Testis (tissue), 2 donors: Measurements from ENCODE around the gene MTF1.

Source experiments
- POLR2A ChIP-seq: fragments of 450-650 bp; IDR thresholded peaks from one replicate; pipeline ENCODE4 v1.6.1; 2017; ENCODE audit warnings: antibody characterized with exemption, mild to moderate bottlenecking, moderate library complexity
- TF ChIP-seq, protein P1 (sequence below), 3 experiments: fragments of 450-650 bp in 2 of 3; fragments of 200-600 bp in 1 of 3; sonication (generic) in 1 of 3; IDR thresholded peaks; one replicate each; pipeline ENCODE4 v1.5.1; 2016 to 2019; ENCODE audit warnings: antibody characterized with exemption in 3 of 3, mild to moderate bottlenecking in 2 of 3, moderate library complexity in 1 of 3

GRCh38 chr1:37853157-37853556 lies 6.2 kb downstream of the MTF1 start:
- TF ChIP-seq, protein P1, sequence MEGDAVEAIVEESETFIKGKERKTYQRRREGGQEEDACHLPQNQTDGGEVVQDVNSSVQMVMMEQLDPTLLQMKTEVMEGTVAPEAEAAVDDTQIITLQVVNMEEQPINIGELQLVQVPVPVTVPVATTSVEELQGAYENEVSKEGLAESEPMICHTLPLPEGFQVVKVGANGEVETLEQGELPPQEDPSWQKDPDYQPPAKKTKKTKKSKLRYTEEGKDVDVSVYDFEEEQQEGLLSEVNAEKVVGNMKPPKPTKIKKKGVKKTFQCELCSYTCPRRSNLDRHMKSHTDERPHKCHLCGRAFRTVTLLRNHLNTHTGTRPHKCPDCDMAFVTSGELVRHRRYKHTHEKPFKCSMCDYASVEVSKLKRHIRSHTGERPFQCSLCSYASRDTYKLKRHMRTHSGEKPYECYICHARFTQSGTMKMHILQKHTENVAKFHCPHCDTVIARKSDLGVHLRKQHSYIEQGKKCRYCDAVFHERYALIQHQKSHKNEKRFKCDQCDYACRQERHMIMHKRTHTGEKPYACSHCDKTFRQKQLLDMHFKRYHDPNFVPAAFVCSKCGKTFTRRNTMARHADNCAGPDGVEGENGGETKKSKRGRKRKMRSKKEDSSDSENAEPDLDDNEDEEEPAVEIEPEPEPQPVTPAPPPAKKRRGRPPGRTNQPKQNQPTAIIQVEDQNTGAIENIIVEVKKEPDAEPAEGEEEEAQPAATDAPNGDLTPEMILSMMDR (IDR thresholded peaks at IDR 0.05), result no peak
- TF ChIP-seq POLR2A, result no peak
